Natural killer cell (primary cell): ENCODE results near the gene DSC1. TPM values are rescaled to one million over a fixed set of nuclear protein-coding genes. Genes with fewer than 3 reads are reported as not detected.

ENCODE experiments used
- ATAC-seq, 3 donors: fragments of 150-1000 bp in 2 of 3; fragments of 200-7000 bp in 1 of 3; cut with Tn5 transposase; 1 replicate in 1 of 3; 2 replicates in 2 of 3; pipeline ENCODE4 v1.10.0; 2021; ENCODE audit warnings: mild to moderate bottlenecking in 2 of 3, moderate library complexity in 2 of 3
- DNase-seq, 2 donors: peaks; one replicate each; pipeline versions ENCODE4 v3.0.0 to v3.0.0-alpha.2; 2013 to 2021; ENCODE audit warnings: mixed read lengths in 1 of 2
- H3K27ac ChIP-seq: one replicate; pipeline ENCODE4 v1.5.1; 2013; ENCODE audit warnings: mild to moderate bottlenecking, low read length
- H3K27me3 ChIP-seq: one replicate; pipeline ENCODE4 v1.6.1; 2013; ENCODE audit warnings: low read length; ENCODE audit not compliant: control insufficient read depth, insufficient read depth
- H3K36me3 ChIP-seq: one replicate; pipeline ENCODE4 v1.6.1; 2013; ENCODE audit warnings: low read length; ENCODE audit not compliant: control insufficient read depth, insufficient read depth
- H3K4me1 ChIP-seq: one replicate; pipeline ENCODE4 v1.6.1; 2013; ENCODE audit warnings: low read length; ENCODE audit not compliant: control insufficient read depth, insufficient read depth
- H3K4me3 ChIP-seq: one replicate; pipeline ENCODE4 v1.5.1; 2013; ENCODE audit warnings: low read length
- H3K9me3 ChIP-seq: one replicate; pipeline ENCODE4 v1.6.1; 2013; ENCODE audit warnings: low read length; ENCODE audit not compliant: control insufficient read depth, insufficient read depth
- H3K27ac Mint-ChIP-seq, 2 donors: one replicate each; pipeline ENCODE4 v1.8.0; 2022; ENCODE audit warnings: mild to moderate bottlenecking in 2 of 2, mixed read lengths in 2 of 2, moderate library complexity in 1 of 2
- H3K27me3 Mint-ChIP-seq, 2 donors: one replicate each; pipeline ENCODE4 v1.8.0; 2022; ENCODE audit warnings: low read depth in 2 of 2, mixed read lengths in 2 of 2
- H3K36me3 Mint-ChIP-seq: one replicate; pipeline ENCODE4 v1.8.0; 2022; ENCODE audit warnings: mixed read lengths
- H3K4me1 Mint-ChIP-seq, 2 donors: one replicate each; pipeline ENCODE4 v1.8.0; 2022; ENCODE audit warnings: mixed read lengths in 2 of 2
- H3K4me3 Mint-ChIP-seq: one replicate; pipeline ENCODE4 v1.8.0; 2022; ENCODE audit warnings: mild to moderate bottlenecking, moderate library complexity, mixed read lengths
- H3K9me3 Mint-ChIP-seq, 2 donors: one replicate each; pipeline ENCODE4 v1.8.0; 2022; ENCODE audit warnings: mixed read lengths in 2 of 2
- WGBS: methylation state at CpG from one replicate; pipeline ENCODE4 v1.1.7; 2013; ENCODE audit warnings: missing lambda C conversion rate; ENCODE audit not compliant: insufficient coverage; 5-methylcytosine and 5-hydroxymethylcytosine counted together
- intact Hi-C: fragments of 100-400 bp; cut with micrococcal nuclease; formaldehyde crosslinking; loops from one replicate; pipeline ENCODE4 v1.14.2; 2022
- total RNA-seq, 4 donors: library from RNA; stranded (reverse); fragments of 120-200 nt in 1 of 4; gene quantifications; one replicate each; pipeline versions ENCODE4 v1.2.3 to v1.2.4, GENCODE V29; 2013 to 2022
- TF ChIP-seq, protein P1 (sequence below): fragments of 200-600 bp; IDR thresholded peaks from one replicate; pipeline ENCODE4 v1.8.0; 2022; ENCODE audit warnings: antibody characterized with exemption

The DSC1 gene
- total RNA-seq, 3 donors from 2014 or later (not counting 1 experiment from before 2014, with no cell fraction given) = 0.05 to 0.50 TPM; not detected in 1

DNA sequence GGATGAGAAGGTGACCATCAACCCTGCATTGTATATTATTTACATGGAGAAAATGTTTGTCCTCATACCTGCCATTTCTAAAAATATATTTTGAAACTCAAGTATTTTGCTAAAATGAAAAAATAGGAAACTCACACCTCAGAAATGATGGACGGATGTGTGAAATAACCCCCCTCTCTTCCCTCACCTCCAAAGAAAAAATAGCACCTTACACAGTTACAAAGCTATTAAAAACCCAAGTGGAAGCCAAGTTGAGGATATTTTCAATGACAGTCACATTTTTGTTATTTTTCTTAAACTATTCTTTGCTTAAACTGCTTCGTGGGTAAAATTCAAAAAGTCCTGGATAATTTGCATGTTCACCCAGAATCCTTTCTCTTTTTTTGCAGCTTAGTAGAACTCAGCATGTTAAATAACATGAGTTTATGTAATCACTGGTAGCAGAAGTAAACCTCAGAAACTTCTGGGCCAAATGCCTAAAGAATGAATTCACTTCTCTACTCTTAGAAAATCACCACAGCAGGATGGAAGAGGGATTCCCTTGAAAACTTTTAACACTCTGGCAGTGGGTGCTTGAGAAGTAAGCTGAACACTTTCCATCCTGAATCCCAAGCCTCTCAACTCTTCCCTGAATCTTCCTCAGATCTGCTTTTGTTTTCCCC is 768 bp downstream of the DSC1 start:
- intact Hi-C loops = no loop called here
- Mint-ChIP-seq H3K27me3 (no peaks in the 10 kb centered on the region), H3K4me3 (peak overlapping the region; percentile 28), H3K9me3 (peaks cover 2 to 3% of the 10 kb centered on the region in 2 donors), H3K4me1 (peaks cover 0 to 7% of the 10 kb centered on the region in 2 donors), H3K27ac (no peak overlapping the region), H3K36me3 (no peaks in the 10 kb centered on the region)
- no peak for ATAC-seq
- no peak for DNase-seq
- Histone ChIP-seq H3K27me3 (no peaks in the 10 kb centered on the region), H3K36me3 (no peaks in the 10 kb centered on the region), H3K9me3 (no peaks in the 10 kb centered on the region), H3K4me1 (peaks cover 7% of the 10 kb centered on the region), H3K4me3 (no peak overlapping the region), H3K27ac (no peak overlapping the region)
- TF ChIP-seq, protein P1, sequence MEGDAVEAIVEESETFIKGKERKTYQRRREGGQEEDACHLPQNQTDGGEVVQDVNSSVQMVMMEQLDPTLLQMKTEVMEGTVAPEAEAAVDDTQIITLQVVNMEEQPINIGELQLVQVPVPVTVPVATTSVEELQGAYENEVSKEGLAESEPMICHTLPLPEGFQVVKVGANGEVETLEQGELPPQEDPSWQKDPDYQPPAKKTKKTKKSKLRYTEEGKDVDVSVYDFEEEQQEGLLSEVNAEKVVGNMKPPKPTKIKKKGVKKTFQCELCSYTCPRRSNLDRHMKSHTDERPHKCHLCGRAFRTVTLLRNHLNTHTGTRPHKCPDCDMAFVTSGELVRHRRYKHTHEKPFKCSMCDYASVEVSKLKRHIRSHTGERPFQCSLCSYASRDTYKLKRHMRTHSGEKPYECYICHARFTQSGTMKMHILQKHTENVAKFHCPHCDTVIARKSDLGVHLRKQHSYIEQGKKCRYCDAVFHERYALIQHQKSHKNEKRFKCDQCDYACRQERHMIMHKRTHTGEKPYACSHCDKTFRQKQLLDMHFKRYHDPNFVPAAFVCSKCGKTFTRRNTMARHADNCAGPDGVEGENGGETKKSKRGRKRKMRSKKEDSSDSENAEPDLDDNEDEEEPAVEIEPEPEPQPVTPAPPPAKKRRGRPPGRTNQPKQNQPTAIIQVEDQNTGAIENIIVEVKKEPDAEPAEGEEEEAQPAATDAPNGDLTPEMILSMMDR = no peak
- WGBS = 57% methylated on average over 1 of the region's 2 CpGs

DNA sequence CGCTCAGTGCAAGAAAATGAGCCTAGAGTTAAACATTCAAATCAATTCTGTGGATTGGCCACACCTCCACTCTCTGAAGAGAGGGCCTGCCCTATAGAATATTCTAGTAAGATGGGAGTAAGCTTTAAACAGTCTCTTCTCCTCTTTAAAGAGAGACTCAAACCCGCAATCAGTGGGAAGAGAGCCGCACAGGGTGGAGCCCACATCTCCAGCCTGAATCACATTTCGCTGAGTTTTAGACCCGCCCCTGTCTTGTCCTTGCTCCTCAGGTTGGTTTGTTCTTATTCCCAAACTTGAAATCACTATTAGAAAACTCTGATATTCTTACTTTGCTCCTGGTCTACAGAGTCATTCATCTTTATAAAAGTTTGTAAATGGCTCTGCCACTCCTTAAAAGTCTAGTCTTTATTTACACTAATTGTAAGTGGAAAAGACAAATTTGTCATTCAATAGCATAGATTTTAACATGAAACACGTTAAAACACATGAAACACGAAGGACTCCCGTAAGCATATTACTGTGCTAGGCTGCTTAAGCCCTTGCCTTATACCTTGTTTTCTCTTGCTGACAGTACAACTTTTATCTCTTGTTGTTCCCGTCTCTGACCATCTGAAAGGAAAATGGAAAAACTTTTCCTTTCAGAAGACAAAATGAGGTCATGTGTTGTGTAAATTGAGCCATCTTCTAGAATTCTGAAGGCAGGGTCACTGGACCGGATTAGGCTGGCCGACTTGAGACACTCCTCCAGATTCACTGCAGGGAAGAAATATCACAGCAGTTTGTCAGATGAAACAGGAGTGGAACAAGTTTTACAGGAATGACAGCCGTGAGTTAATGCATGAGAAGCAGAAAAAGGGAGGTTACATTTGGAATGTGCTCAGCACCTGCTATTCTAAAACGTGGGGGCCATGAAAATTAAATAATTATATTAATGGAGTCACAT is 5.6 kb downstream of the DSC1 start:
- no peak overlapping the region for H3K4me3 Mint-ChIP-seq
- H3K9me3 Mint-ChIP-seq = peaks cover 0 to 3% of the 10 kb centered on the region in 2 donors
- no peak for DNase-seq
- no peaks in the 10 kb centered on the region for H3K27me3 Mint-ChIP-seq
- Histone ChIP-seq H3K36me3 (no peaks in the 10 kb centered on the region), H3K9me3 (no peaks in the 10 kb centered on the region), H3K4me1 (no peaks in the 10 kb centered on the region), H3K27ac (no peak overlapping the region), H3K27me3 (no peaks in the 10 kb centered on the region), H3K4me3 (no peak overlapping the region)
- TF ChIP-seq, protein P1 = no peak
- ATAC-seq = no peak
- H3K4me1 Mint-ChIP-seq = no peaks in the 10 kb centered on the region
- no peaks in the 10 kb centered on the region for H3K36me3 Mint-ChIP-seq
- H3K27ac Mint-ChIP-seq = no peak overlapping the region
- 91% methylated on average over 12 of the region's 13 CpGs for whole genome bisulfite sequencing
- intact Hi-C loops = loop anchor here (10.0 kb wide), 1 partner anchor 52 kb away; the partner anchor contains the start of gene DSC2

DNA sequence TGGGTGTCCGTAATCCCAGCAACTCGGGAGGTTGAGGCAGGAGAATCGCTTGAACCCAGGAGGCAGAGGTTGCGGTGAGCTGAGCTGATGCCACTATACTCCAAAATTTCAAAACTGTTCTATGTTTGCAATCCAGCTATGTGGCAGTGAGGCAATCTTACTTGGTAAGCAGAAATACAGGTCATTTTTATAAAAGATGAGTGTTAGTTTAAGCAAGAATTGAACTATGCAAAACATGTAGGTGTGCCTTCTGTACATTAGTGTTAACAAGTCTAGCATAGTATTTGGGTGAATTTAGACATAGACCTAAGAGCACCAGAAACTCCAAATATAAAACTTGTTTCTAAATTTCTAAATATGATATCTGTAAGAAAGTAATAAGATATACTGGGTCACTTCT is 7.2 kb downstream of the DSC1 start:
- H3K27me3 ChIP-seq = no peaks in the 10 kb centered on the region
- intact Hi-C loops = loop anchor here (10.0 kb wide), 1 partner anchor 51 kb away; the partner anchor contains the start of gene DSC2
- 74% methylated on average over 4 of the region's 4 CpGs for WGBS
- H3K4me1 Mint-ChIP-seq = no peaks in the 10 kb centered on the region
- H3K36me3 Mint-ChIP-seq = no peaks in the 10 kb centered on the region
- H3K4me1 ChIP-seq = no peaks in the 10 kb centered on the region
- no peak overlapping the region for H3K27ac Mint-ChIP-seq
- ATAC-seq (no peak), DNase-seq (no peak)
- no peak overlapping the region for H3K4me3 Mint-ChIP-seq
- H3K36me3 ChIP-seq = no peaks in the 10 kb centered on the region
- H3K4me3 ChIP-seq = no peak overlapping the region
- no peak overlapping the region for H3K27ac ChIP-seq
- H3K9me3 ChIP-seq = no peaks in the 10 kb centered on the region
- no peaks in the 10 kb centered on the region for H3K27me3 Mint-ChIP-seq
- H3K9me3 Mint-ChIP-seq = peaks cover 2 to 3% of the 10 kb centered on the region in 2 donors
- TF ChIP-seq, protein P1 = no peak
